GM19328 (cell line): Measurements from ENCODE around the gene NXPH4.

ENCODE experiments used
- ATAC-seq: cut with Tn5 transposase; IDR thresholded peaks from one replicate; pipeline ENCODE4 v1.9.1; 2021; ENCODE audit warnings: mild to moderate bottlenecking, moderate library complexity; ENCODE audit not compliant: unreplicated experiment

The NXPH4 gene

DNA sequence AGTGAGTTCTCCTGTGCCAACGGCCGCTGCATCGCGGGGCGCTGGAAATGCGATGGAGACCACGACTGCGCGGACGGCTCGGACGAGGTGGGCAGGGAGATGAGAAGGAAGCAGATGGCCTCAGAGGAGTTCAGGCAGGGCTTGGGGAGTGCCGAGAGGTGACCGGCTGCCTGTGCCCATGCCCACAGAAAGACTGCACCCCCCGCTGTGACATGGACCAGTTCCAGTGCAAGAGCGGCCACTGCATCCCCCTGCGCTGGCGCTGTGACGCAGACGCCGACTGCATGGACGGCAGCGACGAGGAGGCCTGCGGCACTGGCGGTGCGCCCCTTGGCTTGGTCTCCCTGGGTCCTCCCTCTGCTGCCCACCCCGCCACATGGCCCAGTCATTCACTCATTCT is 13.4 kb upstream of the NXPH4 start:
- no peak for ATAC-seq

DNA sequence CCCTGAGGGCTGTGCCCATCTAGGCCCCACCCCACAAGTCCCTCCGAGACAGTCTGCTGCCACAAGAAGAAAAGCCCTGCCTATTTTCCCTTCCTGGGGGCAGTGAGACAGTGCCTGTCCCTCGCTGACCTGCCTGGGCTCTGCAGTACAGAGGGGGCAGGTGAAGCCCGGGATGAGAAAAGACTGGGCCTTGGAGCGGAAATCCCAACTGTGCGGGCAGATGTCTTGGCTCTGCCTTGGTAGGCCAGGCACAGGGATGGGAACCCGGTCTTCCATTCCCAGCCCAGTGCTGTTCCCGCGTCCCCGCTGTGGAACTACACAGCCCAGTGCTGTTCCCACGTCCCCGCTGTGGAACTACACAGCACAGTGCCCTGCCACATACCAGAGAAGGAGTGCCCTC is 12.8 kb upstream of the NXPH4 start:
- no peak for ATAC-seq

DNA sequence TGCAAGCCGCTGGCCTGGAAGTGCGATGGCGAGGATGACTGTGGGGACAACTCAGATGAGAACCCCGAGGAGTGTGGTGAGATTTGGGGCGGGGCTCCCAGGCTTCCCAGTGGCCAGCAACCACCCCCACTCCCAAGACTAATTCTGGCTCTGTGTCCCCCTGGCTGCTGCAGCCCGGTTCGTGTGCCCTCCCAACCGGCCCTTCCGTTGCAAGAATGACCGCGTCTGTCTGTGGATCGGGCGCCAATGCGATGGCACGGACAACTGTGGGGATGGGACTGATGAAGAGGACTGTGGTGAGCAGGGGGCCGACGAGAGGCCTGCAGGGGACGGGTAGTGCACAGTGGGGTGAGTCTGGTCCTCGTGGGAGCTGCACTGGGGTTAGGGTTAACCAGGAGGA is 12.1 kb upstream of the NXPH4 start:
- ATAC-seq: no peak

DNA sequence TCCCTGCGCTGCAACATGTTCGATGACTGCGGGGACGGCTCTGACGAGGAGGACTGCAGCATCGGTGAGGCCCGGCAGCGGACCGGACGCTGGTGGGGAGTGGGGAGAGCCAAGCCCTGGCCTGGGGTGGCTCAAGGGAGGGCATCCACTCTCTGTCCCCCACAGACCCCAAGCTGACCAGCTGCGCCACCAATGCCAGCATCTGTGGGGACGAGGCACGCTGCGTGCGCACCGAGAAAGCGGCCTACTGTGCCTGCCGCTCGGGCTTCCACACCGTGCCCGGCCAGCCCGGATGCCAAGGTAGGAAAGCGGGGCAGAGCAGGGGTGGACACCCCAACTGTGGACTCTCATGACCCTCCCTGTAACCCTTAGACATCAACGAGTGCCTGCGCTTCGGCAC is 11.4 kb upstream of the NXPH4 start:
- no peak for ATAC-seq

DNA sequence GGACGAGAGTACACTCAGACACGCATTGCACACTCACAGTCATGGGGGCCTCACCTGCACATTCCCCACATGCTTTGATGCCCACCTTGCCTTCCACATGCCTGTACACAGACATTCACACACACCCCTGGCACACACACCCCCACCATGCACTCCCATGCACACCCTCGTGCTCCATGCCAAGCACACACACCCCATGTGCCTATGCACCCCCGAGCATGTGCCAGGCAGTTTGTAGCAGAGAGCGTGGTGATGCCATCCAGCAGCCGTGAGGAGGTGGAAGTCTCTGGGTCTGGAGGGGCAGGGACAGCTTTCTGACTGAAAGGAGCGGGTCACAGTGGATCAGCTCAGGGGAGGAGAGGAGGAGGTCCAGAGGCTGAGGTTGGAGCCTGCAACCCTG is 10.7 kb upstream of the NXPH4 start:
- no peak for ATAC-seq

DNA sequence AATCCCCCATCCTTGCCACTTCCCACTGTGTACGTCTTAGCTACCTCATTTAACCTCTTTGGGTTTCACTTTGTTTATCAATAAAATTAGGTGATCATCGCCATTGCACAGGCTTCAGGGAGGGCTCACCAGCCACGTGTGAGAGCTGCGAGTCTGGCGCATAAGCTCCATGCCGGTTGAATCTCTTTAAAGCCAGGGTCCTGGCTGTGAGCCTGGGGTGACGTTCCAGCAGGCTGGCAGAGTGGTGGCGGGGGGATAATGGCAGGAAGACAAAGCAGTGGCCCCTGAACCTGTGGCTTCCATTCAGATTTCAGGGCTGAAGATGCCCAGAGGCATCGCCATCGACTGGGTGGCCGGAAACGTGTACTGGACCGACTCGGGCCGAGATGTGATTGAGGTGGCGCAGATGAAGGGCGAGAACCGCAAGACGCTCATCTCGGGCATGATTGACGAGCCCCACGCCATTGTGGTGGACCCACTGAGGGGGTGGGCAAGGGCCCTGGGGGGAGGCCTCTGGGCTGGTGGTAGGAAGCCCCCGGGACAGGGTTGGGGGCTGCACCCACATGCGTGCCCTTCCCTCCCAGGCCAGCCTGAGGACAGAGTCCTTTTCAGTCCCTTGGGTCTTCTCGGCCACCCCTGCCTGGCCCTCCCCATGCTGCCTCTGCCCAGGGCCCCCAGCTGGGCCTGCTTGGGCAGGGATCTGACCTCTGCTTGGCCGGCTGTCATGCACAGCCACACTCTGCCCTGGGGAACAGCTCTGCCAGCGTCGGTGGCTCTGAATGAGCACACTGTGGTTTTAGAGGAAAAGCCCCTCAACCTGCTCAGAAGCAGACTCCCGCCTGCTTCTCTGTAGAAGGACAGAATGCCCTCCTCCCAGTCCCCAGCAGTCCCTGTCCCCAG is 8.6 kb upstream of the NXPH4 start:
- no peak for ATAC-seq

DNA sequence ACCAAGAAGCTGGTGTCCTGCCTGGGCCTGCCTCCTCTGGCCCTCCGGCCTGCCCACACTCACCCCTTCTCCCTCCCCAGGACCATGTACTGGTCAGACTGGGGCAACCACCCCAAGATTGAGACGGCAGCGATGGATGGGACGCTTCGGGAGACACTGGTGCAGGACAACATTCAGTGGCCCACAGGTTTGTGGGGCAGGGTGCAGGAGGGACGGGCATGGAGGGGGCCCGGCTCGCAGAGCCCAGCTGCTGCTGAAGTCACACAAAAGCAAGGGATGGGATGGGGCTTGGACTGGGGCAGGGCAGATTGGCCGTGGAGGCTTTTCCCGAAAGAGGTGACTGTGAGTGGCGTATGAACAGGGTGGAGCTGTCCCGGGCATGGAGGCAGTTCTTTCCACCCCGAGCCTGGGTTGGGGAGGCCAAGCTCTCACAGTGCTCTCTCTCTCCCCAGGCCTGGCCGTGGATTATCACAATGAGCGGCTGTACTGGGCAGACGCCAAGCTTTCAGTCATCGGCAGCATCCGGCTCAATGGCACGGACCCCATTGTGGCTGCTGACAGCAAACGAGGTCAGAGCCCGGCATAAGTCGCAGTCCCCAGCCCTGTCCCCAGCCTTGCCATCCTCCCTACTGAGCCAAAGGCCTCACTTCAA is 7.8 kb upstream of the NXPH4 start:
- ATAC-seq: no peak

DNA sequence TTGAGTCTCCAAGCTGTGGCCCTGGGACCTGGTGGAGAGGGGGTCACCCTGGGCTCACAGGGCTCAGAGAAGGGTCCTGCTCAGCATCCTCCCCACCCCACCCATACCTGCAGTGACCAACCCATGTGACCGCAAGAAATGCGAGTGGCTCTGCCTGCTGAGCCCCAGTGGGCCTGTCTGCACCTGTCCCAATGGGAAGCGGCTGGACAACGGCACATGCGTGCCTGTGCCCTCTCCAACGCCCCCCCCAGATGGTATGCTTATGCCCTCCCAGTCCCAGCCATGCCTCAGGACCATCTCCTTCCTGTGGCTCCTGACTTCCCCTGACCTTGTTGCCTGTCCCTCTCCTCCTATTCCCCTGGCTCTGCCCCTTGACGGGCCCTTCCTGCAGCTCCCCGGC is 6.7 kb upstream of the NXPH4 start:
- no peak for ATAC-seq

DNA sequence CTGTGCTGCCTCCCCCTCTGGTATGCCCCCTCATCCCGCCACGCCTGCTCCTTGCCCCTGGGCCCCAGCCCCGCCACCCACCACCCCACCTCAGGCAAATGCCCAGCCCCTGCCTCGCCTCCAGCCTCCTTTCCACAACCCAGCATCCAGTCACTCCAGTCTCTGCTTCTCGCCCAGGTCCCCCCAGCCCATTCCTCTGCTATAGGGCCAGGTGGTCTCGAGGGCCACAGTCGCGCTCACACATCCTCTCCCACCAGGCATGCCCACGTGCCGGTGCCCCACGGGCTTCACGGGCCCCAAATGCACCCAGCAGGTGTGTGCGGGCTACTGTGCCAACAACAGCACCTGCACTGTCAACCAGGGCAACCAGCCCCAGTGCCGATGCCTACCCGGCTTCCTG is 6.1 kb upstream of the NXPH4 start:
- no peak for ATAC-seq

DNA sequence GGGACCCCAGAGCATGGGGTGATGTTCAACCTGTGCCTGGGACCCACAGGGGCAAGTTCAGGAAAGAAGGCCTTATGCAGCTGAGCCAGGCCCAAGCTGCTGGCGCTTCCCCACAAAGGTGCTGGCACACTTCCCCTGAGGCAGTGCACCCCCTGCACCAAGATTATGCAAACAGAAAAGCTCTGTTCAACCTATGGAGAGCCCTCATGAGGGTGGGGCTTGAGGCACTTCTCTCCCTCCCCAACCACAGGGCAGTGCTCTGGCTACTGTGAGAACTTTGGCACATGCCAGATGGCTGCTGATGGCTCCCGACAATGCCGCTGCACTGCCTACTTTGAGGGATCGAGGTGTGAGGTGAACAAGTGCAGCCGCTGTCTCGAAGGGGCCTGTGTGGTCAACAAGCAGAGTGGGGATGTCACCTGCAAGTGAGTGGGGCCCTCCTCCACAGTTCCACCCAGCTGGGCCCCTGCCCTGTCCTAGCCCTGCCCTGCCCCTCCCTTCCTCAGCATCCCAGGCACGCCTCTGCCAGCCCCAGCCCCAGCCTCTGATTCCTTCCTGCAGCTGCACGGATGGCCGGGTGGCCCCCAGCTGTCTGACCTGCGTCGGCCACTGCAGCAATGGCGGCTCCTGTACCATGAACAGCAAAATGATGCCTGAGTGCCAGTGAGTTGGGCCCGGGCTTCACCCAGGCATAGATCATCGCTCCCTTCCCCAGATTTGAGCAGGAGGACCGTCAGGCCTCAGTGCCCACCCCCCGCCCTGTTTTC is 5.5 kb upstream of the NXPH4 start:
- no peak for ATAC-seq

DNA sequence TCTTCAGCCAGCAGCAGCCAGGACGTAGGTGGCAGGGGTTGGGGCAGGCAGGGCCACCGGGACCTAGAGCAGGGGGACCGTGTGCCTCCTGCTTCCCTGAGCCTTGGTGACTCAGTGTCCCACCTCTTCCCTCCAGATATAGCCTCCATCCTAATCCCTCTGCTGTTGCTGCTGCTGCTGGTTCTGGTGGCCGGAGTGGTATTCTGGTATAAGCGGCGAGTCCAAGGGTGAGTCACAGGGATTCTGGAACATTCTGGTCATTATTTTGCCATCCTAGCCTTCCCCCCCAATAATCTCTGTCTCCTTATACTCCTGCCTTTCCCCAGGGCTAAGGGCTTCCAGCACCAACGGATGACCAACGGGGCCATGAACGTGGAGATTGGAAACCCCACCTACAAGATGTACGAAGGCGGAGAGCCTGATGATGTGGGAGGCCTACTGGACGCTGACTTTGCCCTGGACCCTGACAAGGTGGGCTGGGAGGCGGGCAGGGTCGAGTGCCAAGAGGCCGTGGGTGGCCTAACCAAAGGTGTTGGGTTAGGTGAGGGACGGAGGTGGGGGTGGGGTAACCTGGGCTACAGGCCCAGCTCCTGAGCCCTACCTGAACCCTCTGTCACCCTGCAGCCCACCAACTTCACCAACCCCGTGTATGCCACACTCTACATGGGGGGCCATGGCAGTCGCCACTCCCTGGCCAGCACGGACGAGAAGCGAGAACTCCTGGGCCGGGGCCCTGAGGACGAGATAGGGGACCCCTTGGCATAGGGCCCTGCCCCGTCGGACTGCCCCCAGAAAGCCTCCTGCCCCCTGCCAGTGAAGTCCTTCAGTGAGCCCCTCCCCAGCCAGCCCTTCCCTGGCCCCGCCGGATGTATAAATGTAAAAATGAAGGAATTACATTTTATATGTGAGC is 4.5 kb upstream of the NXPH4 start:
- ATAC-seq: no peak

DNA sequence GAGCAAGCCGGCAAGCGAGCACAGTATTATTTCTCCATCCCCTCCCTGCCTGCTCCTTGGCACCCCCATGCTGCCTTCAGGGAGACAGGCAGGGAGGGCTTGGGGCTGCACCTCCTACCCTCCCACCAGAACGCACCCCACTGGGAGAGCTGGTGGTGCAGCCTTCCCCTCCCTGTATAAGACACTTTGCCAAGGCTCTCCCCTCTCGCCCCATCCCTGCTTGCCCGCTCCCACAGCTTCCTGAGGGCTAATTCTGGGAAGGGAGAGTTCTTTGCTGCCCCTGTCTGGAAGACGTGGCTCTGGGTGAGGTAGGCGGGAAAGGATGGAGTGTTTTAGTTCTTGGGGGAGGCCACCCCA is 3.9 kb upstream of the NXPH4 start:
- ATAC-seq: no peak

DNA sequence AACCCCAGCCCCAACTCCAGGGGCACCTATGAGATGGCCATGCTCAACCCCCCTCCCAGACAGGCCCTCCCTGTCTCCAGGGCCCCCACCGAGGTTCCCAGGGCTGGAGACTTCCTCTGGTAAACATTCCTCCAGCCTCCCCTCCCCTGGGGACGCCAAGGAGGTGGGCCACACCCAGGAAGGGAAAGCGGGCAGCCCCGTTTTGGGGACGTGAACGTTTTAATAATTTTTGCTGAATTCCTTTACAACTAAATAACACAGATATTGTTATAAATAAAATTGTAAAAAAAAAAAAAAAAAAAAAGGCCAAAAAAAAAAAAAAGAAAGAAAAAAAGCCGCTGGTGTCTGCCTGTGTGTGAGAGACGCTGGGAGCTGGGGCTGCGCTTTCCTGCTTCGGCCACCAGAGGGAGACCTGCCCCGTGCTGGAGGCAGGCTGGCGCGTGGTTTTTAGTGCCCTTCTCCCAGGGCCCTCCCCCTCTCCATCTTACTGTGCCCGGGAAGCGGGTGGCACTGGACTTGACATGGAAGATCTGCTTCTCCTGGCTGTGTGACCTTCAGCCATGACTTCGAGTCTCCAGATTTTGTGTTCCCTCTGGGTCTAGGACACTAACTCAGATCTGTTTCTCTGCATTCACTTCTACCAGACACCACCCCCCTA is 3.4 kb upstream of the NXPH4 start:
- no peak for ATAC-seq

DNA sequence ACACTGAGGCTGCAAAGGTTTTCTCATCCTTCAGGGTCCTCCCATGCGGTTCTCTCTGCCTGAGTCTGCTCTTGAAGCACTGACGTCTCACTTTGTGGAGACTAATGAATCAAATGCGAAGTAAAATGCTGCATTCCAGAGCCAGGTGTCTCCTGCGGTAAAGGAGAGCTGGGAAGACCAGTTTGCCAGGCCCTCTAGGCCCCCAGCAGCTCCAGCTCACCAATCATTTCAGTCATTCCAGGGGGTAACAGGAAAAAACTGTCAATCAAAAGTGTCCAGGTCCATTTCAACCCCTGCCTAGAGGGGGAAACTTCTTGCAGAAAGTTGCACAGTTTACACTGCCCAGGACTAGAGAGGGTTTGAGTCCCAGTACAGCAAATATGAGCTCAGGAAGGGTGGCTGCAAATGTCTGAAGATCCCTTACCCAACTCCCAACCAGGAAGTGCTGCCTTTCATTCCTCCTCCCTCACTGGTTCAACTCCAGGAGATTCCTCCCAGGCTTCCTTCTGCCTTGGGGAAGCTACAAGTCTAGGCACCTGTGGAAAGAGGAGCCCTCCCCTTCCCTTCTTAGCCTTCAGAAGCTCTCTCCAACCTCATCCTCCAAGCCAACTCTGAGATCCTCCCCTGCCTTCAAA is 2.7 kb upstream of the NXPH4 start:
- no peak for ATAC-seq

DNA sequence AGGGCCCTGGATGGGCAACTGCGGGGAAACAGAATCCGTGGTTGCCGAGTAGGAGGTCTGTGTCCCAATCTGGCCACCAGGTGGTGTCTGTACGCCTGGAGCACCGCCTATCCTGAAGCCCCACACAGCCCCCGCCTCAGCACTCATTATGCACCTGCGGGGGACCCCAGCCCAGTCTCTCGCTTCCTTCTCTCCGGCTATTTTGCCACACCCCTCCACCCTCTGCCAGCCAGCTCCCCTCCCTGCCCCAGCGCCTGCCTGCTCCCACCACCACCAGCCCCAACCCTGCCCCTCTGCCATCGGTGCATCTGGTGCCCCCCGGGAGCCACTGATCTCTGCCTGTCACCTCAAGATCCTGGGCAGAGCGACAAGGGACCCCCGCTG is 2.2 kb upstream of the NXPH4 start:
- no peak for ATAC-seq

DNA sequence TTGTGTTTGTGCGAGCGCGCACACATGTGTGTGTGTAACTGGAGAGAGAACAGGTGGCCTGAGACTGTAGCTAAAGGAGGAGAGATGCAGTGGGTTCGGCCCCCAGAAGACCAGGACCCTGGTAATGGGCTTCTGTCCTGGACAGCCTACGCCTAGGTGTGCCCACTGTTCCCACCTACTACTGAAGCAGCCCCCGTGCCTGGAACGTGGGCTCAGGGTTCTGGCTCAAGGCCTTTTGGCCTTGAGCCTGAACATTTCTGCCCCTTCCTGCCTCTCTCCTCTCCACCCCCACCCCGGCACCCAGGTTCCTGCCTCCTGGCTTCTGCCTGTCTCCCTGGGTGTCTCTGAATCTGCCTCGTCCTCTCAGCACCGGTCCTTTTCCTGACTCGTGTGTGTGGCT is 1.5 kb upstream of the NXPH4 start:
- no peak for ATAC-seq

DNA sequence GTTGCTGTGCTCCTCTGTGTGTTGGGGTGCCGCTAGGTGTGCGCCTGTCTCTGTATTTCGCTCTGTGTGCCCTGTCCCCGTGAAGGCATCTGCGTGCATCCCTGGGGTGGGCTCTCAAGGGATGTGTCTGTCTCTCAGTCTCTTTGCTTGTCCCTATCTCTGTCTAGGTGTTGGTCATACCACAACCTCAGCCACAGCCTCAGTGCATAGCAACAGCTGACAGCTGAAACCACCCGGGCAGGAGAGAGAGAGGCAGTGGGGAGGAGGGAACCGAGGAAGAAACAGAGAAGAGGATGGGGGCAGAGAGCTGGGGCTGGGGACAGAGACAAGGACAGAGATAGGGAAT is 953 bp upstream of the NXPH4 start:
- no peak for ATAC-seq

DNA sequence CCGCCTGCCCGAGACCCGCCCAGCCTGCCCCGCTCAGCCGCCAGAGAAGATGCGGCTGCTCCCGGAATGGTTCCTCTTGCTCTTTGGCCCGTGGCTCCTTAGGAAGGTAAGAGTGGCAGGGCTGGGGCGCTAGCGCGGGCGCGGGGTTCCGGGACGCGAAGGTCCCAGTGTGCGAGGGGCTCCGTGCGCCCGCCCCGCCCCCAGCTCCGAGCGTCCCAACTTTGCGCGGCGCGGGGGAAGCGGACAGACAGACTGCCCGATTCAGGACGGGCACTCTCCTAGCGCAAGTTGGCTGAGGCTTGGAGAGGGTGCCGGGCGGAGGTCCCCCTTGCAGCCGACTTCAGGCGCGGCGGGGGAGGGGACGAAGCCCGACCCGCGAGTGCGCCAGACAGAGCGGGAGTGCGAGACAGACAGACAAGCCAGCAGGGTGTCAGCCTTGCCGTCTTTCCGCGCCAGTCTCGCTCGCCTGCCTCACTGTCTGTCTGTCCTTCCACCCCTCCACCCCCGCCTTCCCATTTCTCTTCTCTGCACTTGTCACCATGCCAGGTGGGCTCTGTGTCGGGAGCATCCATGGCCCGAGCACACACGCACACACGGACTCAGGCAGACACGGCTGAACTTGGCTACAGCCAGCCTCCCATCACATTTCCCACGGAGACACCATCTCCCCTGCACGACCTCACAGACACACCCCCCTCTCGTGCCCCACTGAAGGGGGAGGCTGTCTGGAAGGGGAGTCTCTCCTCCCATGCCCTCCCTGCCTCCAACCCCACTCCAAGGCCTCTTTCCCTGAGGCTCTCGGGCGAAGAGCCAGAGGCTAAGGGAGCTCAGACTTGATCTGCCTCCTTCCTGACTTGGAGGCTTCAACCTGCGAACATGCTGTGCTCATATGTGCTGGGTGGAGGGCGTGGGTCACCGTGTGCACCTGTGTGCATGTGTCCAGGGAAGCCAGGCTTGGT is 606 bp downstream of the NXPH4 start:
- no peak for ATAC-seq
